DMS 273 (cell line): ENCODE measurements around the gene DPH2.

Experiments
- DNase-seq: peaks from one replicate; lab custom pipeline; 2025; ENCODE audit not compliant: unreplicated experiment; lab: John Stamatoyannopoulos, UW

DPH2 gene

GRCh38 chr1:43999455-43999854 lies 29.6 kb downstream of the DPH2 start:
- peak; percentile 46 for DNase-seq

GRCh38 chr1:44000122-44000665 lies 30.4 kb downstream of the DPH2 start:
- DNase-seq, result no peak

- no peak for DNase-seq
Measured at GRCh38 chr1:44002165-44002564, 32.4 kb downstream of the DPH2 start.

- no peak for DNase-seq
Measured at GRCh38 chr1:44002606-44003157, 32.9 kb downstream of the DPH2 start.

GRCh38 chr1:44008259-44008658 lies 38.4 kb downstream of the DPH2 start:
- no peak for DNase-seq

- DNase-seq, result no peak
Measured at GRCh38 chr1:44010935-44011471, 41.2 kb downstream of the DPH2 start.

GRCh38 chr1:44012404-44012803 lies 42.6 kb downstream of the DPH2 start:
- DNase-seq, result no peak

GRCh38 chr1:44012941-44013609 lies 43.3 kb downstream of the DPH2 start:
- DNase-seq, result no peak

- peak; percentile 52 for DNase-seq
Measured at GRCh38 chr1:44013949-44014348, 44.1 kb downstream of the DPH2 start.

GRCh38 chr1:44014365-44015104 lies 44.7 kb downstream of the DPH2 start:
- DNase-seq, result no peak

- no peak for DNase-seq
Measured at GRCh38 chr1:44015206-44015605, 45.4 kb downstream of the DPH2 start.

- no peak for DNase-seq
Measured at GRCh38 chr1:44016041-44016889, 46.5 kb downstream of the DPH2 start.

- DNase-seq, result no peak
Measured at GRCh38 chr1:44016890-44017400, 47.1 kb downstream of the DPH2 start.

GRCh38 chr1:44019466-44019948 lies 49.7 kb downstream of the DPH2 start:
- DNase-seq, result peak; percentile 36

- no peak for DNase-seq
Measured at GRCh38 chr1:44020464-44020863, 50.7 kb downstream of the DPH2 start.

- no peak for DNase-seq
Measured at GRCh38 chr1:44021156-44021555, 51.3 kb downstream of the DPH2 start.

GRCh38 chr1:44021581-44022321 lies 51.9 kb downstream of the DPH2 start:
- DNase-seq, result peak; percentile 21
